Spleen (tissue), 7 donors: ENCODE results near the gene DEFB114.

Experiments
- CTCF ChIP-seq, 11 experiments: fragments of 200-600 bp in 7 of 11; fragments of 450-650 bp in 4 of 11; sonication (generic) in 4 of 11; IDR thresholded peaks in 8 of 11; conservative IDR thresholded peaks in 3 of 11; 1 replicate in 7 of 11; 2 replicates in 4 of 11; pipeline versions ENCODE4 v1.4.0 to v1.8.0; 2016 to 2021; ENCODE audit warnings: antibody characterized with exemption in 11 of 11, inconsistent platforms in 4 of 11, mild to moderate bottlenecking in 1 of 11
- POLR2A ChIP-seq, 3 donors: fragments of 450-650 bp; IDR thresholded peaks; one replicate each; pipeline ENCODE4 v1.5.1; 2017; ENCODE audit warnings: antibody characterized with exemption in 3 of 3, mild to moderate bottlenecking in 1 of 3
- POLR2AphosphoS5 ChIP-seq, 3 donors: sonication (generic); formaldehyde crosslinking; IDR thresholded peaks; one replicate each; pipeline ENCODE4 v1.5.1; 2017; ENCODE audit warnings: antibody characterized with exemption in 3 of 3
- donor health status: DM: no; HTN: no; CAD: no; lungs with moderate emphysema.
- donor health status: DM: no; HTN: no; CAD: no.
- donor health status: DM: no; HTN: no; CAD: no.

DNA sequence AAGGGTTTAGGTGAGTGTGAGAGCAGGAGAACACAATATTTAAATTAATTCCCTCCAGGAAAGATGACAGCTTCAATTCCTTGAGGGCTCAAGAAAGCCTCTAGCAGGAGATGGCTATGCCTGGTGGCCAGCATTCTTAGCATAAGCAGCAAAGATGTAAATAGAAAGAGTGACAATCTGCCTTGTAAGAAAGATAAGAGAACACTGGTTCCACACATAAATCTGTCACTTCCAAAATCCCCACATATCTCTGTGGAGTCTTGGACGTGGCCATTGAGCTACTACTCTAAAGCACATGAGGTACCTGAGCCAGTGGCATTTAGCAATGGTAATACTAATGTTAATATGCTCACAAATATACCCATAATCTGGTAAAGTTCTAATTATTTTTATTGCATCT, 29.2 kb downstream of the DEFB114 start:
- TF ChIP-seq CTCF (IDR thresholded peaks at IDR 0.05 in 8 of 11, conservative IDR thresholded peaks at IDR 0.05 in 3 of 11) (no peak), POLR2A (IDR thresholded peaks at IDR 0.05) (no peak), POLR2AphosphoS5 (IDR thresholded peaks at IDR 0.05) (no peak)
